HepG2 (cell line): ENCODE measurements around the gene MDFIC. TPM values are rescaled to one million over a fixed set of nuclear protein-coding genes. Genes with fewer than 3 reads are reported as not detected.

Experiments used
- ATAC-seq: fragments of 200-7000 bp; cut with Tn5 transposase; 3 replicates; pipeline ENCODE4 v1.9.1; 2020; ENCODE audit warnings: mild to moderate bottlenecking, moderate library complexity
- BruUV-seq: library from RNA; stranded (reverse); fragments of 400-500 nt; replicated peaks from 2 replicates; lab custom pipeline; 2021; lab: Mats Ljungman, UMichigan
- CTCF ChIA-PET: fragments of 300-600 bp; formaldehyde crosslinking; extraction: SDS; loops from one replicate; lab custom pipeline; 2021; ENCODE audit warnings: low total read pairs, inconsistent platforms, low intra/inter-chr PET ratio; lab: Yijun Ruan, JAX
- POLR2A ChIA-PET: fragments of 350-600 bp; sonication (Branson Sonifier 250); formaldehyde crosslinking; loops from one replicate; lab custom pipeline; 2020; ENCODE audit warnings: antibody characterized with exemption, inconsistent platforms; lab: Yijun Ruan, JAX
- DNase-seq: peaks from one replicate; pipeline ENCODE4 v3.0.0-alpha.2; 2015; ENCODE audit warnings: low spot score
- FAIRE-seq: peaks from 3 replicates; lab custom pipeline; 2011; peaks lifted over from hg19 to GRCh38; lab: Jason Lieb, UNC
- H2AFZ ChIP-seq: one replicate; pipeline ENCODE4 v1.6.1; 2011; ENCODE audit warnings: low read length, inconsistent platforms
- H3K27ac ChIP-seq: fragments of 300-600 bp; 3 replicates; pipeline ENCODE4 v1.8.0; 2011; ENCODE audit warnings: mixed run types, mild to moderate bottlenecking, mixed read lengths, low read length, inconsistent platforms; ENCODE audit not compliant: insufficient read depth; ENCODE audit errors: extremely low read length
- H3K27me3 ChIP-seq, 2 experiments: fragments of 200-600 bp in 1 of 2; 2 replicates in 1 of 2; 3 replicates in 1 of 2; pipeline versions ENCODE4 v1.6.0 to v1.8.0; 2011; ENCODE audit warnings: low read length in 2 of 2, mild to moderate bottlenecking in 2 of 2, moderate library complexity in 2 of 2, inconsistent platforms in 1 of 2; ENCODE audit not compliant: insufficient read depth in 2 of 2, control insufficient read depth in 1 of 2
- H3K36me3 ChIP-seq, 2 experiments: fragments of 200-600 bp in 1 of 2; replicated peaks in 1 of 2; 2 replicates in 1 of 2; 3 replicates in 1 of 2; pipeline versions ENCODE4 v1.5.1 to v1.8.0; 2011; ENCODE audit warnings: low read length in 2 of 2, inconsistent platforms in 1 of 2; ENCODE audit not compliant: insufficient read depth in 2 of 2, control insufficient read depth in 1 of 2
- H3K4me1 ChIP-seq: 2 replicates; pipeline ENCODE4 v1.5.1; 2012; ENCODE audit warnings: low read length, inconsistent platforms; ENCODE audit not compliant: insufficient read depth
- H3K4me2 ChIP-seq: 2 replicates; pipeline ENCODE4 v1.6.0; 2011; ENCODE audit warnings: low read depth, low read length, inconsistent platforms
- H3K4me3 ChIP-seq, 3 experiments: fragments of 200-600 bp in 1 of 3; sonication (generic), shearing (Covaris generic) in 1 of 3; replicated peaks in 1 of 3; 2 replicates each; pipeline ENCODE4 v1.5.1; 2011 to 2016; ENCODE audit warnings: low read length in 3 of 3, inconsistent platforms in 2 of 3, low read depth in 2 of 3, mild to moderate bottlenecking in 2 of 3, control low read depth in 1 of 3, mixed read lengths in 1 of 3; ENCODE audit not compliant: insufficient read depth in 1 of 3
- H3K79me2 ChIP-seq: one replicate; pipeline ENCODE4 v1.6.1; 2011; ENCODE audit warnings: low read length, inconsistent platforms; ENCODE audit not compliant: insufficient read depth
- H3K9ac ChIP-seq: 2 replicates; pipeline ENCODE4 v1.6.0; 2011; ENCODE audit warnings: mild to moderate bottlenecking, low read depth, low read length, inconsistent platforms; ENCODE audit not compliant: insufficient read depth
- H3K9me3 ChIP-seq: 2 replicates; pipeline ENCODE4 v1.5.1; 2012; ENCODE audit warnings: mild to moderate bottlenecking, low read length
- H4K20me1 ChIP-seq: 2 replicates; pipeline ENCODE4 v1.6.0; 2011; ENCODE audit warnings: inconsistent platforms, mild to moderate bottlenecking, low read length, moderate library complexity; ENCODE audit not compliant: insufficient read depth
- BATF2 ChIP-seq: sonication (generic); formaldehyde crosslinking; IDR thresholded peaks from 2 replicates; pipeline ENCODE4 v1.8.0; 2022; ENCODE audit warnings: mild to moderate bottlenecking, missing genetic modification reagents, moderate library complexity
- MED1 ChIP-seq: sonication (generic); formaldehyde crosslinking; IDR thresholded peaks from 2 replicates; pipeline ENCODE4 v1.4.0; 2020; ENCODE audit warnings: missing genetic modification reagents
- RBAK ChIP-seq: sonication (generic); formaldehyde crosslinking; IDR thresholded peaks from 2 replicates; pipeline ENCODE4 v1.5.1; 2020; ENCODE audit warnings: mild to moderate bottlenecking, missing genetic modification reagents
- RXRA ChIP-seq: sonication (generic); formaldehyde crosslinking; IDR thresholded peaks from 2 replicates; pipeline ENCODE4 v1.5.1; 2020; ENCODE audit warnings: missing genetic modification reagents
- ZBTB44 ChIP-seq: sonication (generic); formaldehyde crosslinking; IDR thresholded peaks from 2 replicates; pipeline ENCODE4 v1.4.0; 2020; ENCODE audit warnings: missing genetic modification reagents
- ZNF143 ChIP-seq: sonication (generic); formaldehyde crosslinking; IDR thresholded peaks from 2 replicates; pipeline ENCODE4 v1.4.0; 2020; ENCODE audit warnings: missing genetic modification reagents
- ZNF614 ChIP-seq: IDR thresholded peaks from 2 replicates; pipeline ENCODE4 v1.6.1; 2018; ENCODE audit warnings: missing biosample characterization, missing genetic modification reagents, inconsistent platforms, borderline replicate concordance
- WGBS: methylation state at CpG from one replicate; pipeline ENCODE4 v1.1.6; 2017; ENCODE audit warnings: low lambda C conversion rate; 5-methylcytosine and 5-hydroxymethylcytosine counted together
- in situ Hi-C: cut with HindIII; loops from 2 replicates; pipeline ENCODE4 v1.10.0; 2017; ENCODE audit warnings: low pct_unique_long_range_greater_than_20kb; ENCODE audit not compliant: extremely low pct_ligation_motif_present
- intact Hi-C: fragments of 100-400 bp; cut with micrococcal nuclease; formaldehyde crosslinking; loops from one replicate; pipeline ENCODE4 v1.10.0; 2022; ENCODE audit not compliant: unreplicated experiment
- polyA plus RNA-seq, 8 experiments: library from polyadenylated mRNA; depleted of rRNA in 3 of 8; stranded (reverse) in 7 of 8; unstranded in 1 of 8; fragments of >200 nt; fragmentation: Illumina TruSeq in 4 of 8; extraction: Trizol in 4 of 8; gene quantifications; 2 replicates each; pipeline versions ENCODE4 v1.2.1 to v1.2.3, GENCODE V29; 2011 to 2016; ENCODE audit warnings: low read depth in 4 of 8, missing spikeins in 1 of 8, mixed read lengths in 1 of 8; ENCODE audit not compliant: insufficient read depth in 1 of 8
- total RNA-seq, 5 experiments: library from RNA; depleted of rRNA; stranded (reverse); fragments of >200 nt; fragmentation: Illumina TruSeq; extraction: Trizol; gene quantifications; 2 replicates each; pipeline ENCODE4 v1.2.3, GENCODE V29; 2016; ENCODE audit warnings: low read depth in 1 of 5

Gene MDFIC
- total and polyA plus RNA-seq, 2 of the 13 experiments (the other 11 are each of a cell fraction or from before 2014, with no cell fraction given), result 0.13 TPM; not detected in 1

GRCh38 chr7:114944745-114945625, 23.1 kb downstream of the MDFIC start:
- Histone ChIP-seq H3K27me3 (no peaks in the 10 kb centered on the region), H3K4me2 (no peak overlapping the region), H2AFZ (no peak overlapping the region), H4K20me1 (no peaks in the 10 kb centered on the region), H3K36me3 (no peaks in the 10 kb centered on the region), H3K4me3 (no peak overlapping the region), H3K79me2 (no peaks in the 10 kb centered on the region)
- CTCF ChIA-PET, result no interaction called here
- FAIRE-seq, result no peak
- TF ChIP-seq BATF2 (no peak), RXRA (CRISPR knock-in tag) (no peak), ZBTB44 (CRISPR knock-in tag) (no peak), ZNF143 (CRISPR knock-in tag) (no peak), MED1 (no peak), RBAK (CRISPR knock-in tag) (no peak), ZNF614 (no peak)
- TF ChIP-seq, all 625 proteins: peak for 0
- Histone ChIP-seq H3K4me1 (no peaks in the 10 kb centered on the region), H3K9ac (no peak overlapping the region), H3K27ac (no peak overlapping the region), H3K9me3 (no peaks in the 10 kb centered on the region)
- no peak for DNase-seq
- no peak for ATAC-seq
- in situ Hi-C loops, result no loop called here
- BruUV-seq, result no TSS peak
- WGBS, result 62% methylated on average over 17 of the region's 19 CpGs
- intact Hi-C loops, result no loop called here
- POLR2A ChIA-PET, result no interaction called here
